ENCODE results near the gene ZNF410. TPM values are rescaled to one million over a fixed set of nuclear protein-coding genes. Genes with fewer than 3 reads are reported as not detected.
"Not testable (repeated sequence)": the region's sequence is repeated elsewhere in the genome, so short reads cannot be mapped to it uniquely, and the experiment has no call there.

Gene ZNF410
- total and polyA plus RNA-seq, 10 donors, result 28.0 to 52.7 (median 46.0) TPM

DNA sequence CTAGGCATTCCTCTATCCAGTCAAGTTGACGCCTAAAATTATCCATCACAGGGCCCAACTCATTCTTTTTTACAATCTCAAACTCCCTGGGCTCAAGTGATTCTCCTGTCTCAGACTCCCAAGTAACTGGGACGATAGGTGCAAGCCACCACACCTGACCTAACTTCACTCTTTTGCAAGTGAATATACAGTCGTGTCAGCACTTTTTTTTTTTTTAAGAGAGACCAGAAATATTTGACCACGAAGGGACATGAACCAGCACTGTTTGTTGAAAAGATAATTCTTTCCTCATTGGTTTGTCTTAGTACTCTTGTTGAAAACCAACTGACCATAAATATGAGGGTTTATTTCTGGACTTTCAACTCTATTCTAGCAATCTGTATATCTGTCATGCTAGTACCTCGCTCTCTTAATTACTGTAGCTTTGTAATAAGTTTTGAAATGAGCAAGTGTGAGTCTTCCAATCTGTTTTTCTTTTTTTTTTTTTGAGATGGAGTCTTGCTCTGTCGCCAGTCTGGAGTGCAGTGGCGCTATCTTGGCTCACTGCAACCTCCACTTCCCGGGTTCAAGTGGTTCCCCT, 21.0 kb upstream of the ZNF410 start:
- DNase-seq, result no peak
- H3K36me3 ChIP-seq, result peaks cover 0 to 30% (median 12%) of the 10 kb centered on the region in 6 donors
- no peak overlapping the region for H3K27ac ChIP-seq
- no peaks in the 10 kb centered on the region for H3K9me3 ChIP-seq
- no peaks in the 10 kb centered on the region for H3K4me1 ChIP-seq
- no peaks in the 10 kb centered on the region for H3K27me3 ChIP-seq (replicated peaks in 1 of 7)
- intact Hi-C loops (cut with DNase I; ENCODE audit: low total_unique reads), result no loop called here
- TF ChIP-seq, protein P1, sequence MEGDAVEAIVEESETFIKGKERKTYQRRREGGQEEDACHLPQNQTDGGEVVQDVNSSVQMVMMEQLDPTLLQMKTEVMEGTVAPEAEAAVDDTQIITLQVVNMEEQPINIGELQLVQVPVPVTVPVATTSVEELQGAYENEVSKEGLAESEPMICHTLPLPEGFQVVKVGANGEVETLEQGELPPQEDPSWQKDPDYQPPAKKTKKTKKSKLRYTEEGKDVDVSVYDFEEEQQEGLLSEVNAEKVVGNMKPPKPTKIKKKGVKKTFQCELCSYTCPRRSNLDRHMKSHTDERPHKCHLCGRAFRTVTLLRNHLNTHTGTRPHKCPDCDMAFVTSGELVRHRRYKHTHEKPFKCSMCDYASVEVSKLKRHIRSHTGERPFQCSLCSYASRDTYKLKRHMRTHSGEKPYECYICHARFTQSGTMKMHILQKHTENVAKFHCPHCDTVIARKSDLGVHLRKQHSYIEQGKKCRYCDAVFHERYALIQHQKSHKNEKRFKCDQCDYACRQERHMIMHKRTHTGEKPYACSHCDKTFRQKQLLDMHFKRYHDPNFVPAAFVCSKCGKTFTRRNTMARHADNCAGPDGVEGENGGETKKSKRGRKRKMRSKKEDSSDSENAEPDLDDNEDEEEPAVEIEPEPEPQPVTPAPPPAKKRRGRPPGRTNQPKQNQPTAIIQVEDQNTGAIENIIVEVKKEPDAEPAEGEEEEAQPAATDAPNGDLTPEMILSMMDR (IDR thresholded peaks at IDR 0.05 in 8 of 11, conservative IDR thresholded peaks at IDR 0.05 in 3 of 11), result no peak
- no peak for TF ChIP-seq POLR2A (IDR thresholded peaks at IDR 0.05)
- TF ChIP-seq POLR2AphosphoS5 (IDR thresholded peaks at IDR 0.05), result no peak
- WGBS, 5 donors, result 78 to 90% (median 86%) methylated on average over 8 of the region's 8 CpGs
- no peak overlapping the region for H3K4me3 ChIP-seq

DNA sequence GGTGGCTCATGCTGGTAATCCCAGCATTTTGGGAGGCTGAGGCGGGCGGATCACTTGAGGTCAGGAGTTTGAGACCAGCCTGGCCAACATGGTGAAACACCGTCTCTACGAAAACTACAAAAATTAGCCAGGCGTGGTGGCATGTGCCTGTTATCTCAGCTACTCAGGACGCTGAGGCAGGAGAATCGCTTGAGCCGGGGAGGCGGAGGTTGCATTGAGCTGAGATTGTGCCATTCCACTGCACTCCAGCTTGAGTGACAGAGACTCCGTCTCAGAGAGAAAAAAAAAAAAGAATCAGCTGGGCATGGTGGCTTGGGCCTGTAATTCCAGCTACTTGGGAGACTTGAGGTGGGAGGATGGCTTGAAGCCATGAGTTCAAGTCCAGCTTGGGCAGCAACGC, 16.9 kb upstream of the ZNF410 start:
- DNase-seq; H3K4me1 ChIP-seq; intact Hi-C loops (cut with DNase I; ENCODE audit: low total_unique reads); H3K9me3 ChIP-seq; H3K27ac ChIP-seq; H3K4me3 ChIP-seq; H3K27me3 ChIP-seq (replicated peaks in 1 of 7): not testable (repeated sequence)
- WGBS, 5 donors, result 93 to 96% (median 95%) methylated on average over 11 of the region's 11 CpGs
- H3K36me3 ChIP-seq, result peaks cover 0 to 13% (median 0%) of the 10 kb centered on the region in 6 donors

DNA sequence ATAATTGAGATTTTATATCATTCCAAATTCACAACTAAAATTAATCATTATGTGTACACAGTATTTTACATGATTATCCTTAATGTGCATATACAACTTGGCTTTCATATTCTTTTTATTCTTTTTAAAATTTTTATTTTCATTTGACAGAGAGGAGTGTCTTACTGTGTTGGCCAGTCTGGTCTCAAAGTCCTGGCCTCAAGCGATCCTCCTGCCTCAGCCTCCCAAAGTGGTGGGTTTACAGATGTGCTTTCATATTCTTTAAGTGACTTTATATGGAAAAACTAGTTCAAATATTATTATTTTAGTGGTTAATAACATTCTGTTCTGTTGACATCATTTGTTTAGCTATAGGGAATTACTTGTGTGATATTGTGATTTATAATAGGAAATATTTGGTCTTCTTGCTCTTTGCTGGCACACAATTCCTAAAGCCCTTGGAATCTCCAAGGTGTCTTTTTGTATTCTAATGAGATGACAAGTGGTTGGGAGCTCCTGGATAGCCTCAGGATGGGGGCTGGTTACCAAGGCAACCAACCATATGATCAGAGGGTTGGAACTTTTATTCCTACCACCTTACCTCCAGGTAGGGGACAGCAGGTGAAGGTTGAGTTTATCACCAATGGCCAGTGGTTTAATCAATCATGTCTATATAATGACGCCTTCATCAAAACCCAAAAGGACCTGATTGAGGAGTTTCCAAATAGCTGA, 16.0 kb upstream of the ZNF410 start:
- H3K27ac ChIP-seq, result no peak overlapping the region
- H3K4me3 ChIP-seq, result no peak overlapping the region
- intact Hi-C loops (cut with DNase I; ENCODE audit: low total_unique reads), result no loop called here
- no peaks in the 10 kb centered on the region for H3K9me3 ChIP-seq
- no peak for DNase-seq
- 91 to 100% (median 97%) methylated on average over 2 of the region's 2 CpGs for WGBS, 5 donors
- TF ChIP-seq, protein P1 (IDR thresholded peaks at IDR 0.05 in 8 of 11, conservative IDR thresholded peaks at IDR 0.05 in 3 of 11), result no peak
- TF ChIP-seq POLR2A (IDR thresholded peaks at IDR 0.05), result no peak
- TF ChIP-seq POLR2AphosphoS5 (IDR thresholded peaks at IDR 0.05), result no peak
- H3K27me3 ChIP-seq (replicated peaks in 1 of 7), result no peaks in the 10 kb centered on the region
- H3K36me3 ChIP-seq, result peaks cover 0 to 6% (median 0%) of the 10 kb centered on the region in 6 donors
- H3K4me1 ChIP-seq, result no peaks in the 10 kb centered on the region

DNA sequence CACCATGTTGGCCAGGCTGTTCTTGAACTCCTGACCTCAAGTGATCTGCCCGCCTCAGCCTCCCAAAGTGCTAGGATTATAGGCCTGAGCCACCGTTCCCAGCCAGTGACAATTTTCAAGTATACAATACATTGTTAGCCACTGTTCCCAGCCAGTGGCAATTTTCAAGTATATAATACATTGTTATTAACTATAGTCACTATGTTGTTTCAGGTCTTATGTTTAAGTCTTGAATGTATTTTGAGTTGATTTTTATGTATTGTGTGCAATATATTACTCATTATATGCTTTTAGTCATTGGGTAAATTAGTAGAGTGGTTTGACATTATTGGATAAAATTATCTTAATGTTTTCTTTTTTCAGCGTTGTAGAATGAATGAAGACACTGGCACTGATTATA, 13.0 kb upstream of the ZNF410 start:
- no peak overlapping the region for H3K4me3 ChIP-seq
- peaks cover 0 to 6% (median 0%) of the 10 kb centered on the region in 6 donors for H3K36me3 ChIP-seq
- no peak overlapping the region for H3K27ac ChIP-seq
- H3K27me3 ChIP-seq (replicated peaks in 1 of 7), result no peaks in the 10 kb centered on the region
- TF ChIP-seq POLR2AphosphoS5 (IDR thresholded peaks at IDR 0.05) (no peak), POLR2A (IDR thresholded peaks at IDR 0.05) (no peak)
- TF ChIP-seq, protein P1 (IDR thresholded peaks at IDR 0.05 in 8 of 11, conservative IDR thresholded peaks at IDR 0.05 in 3 of 11), result no peak
- 89 to 96% (median 95%) methylated on average over 3 of the region's 3 CpGs for WGBS, 5 donors
- DNase-seq, result no peak
- H3K9me3 ChIP-seq, result no peaks in the 10 kb centered on the region
- intact Hi-C loops (cut with DNase I; ENCODE audit: low total_unique reads), result no loop called here
- no peaks in the 10 kb centered on the region for H3K4me1 ChIP-seq
